HepG2 (cell line): ENCODE measurements around the gene PANK1.

Source experiments
- EP300 ChIP-seq, 3 experiments: sonication (generic) in 1 of 3; formaldehyde crosslinking in 1 of 3; IDR thresholded peaks; 2 replicates each; pipeline versions ENCODE4 v1.5.1 to v1.6.1; 2011 to 2020; ENCODE audit warnings: low read depth in 2 of 3, low read length in 2 of 3, borderline replicate concordance in 1 of 3, improper control_type of control experiment in 1 of 3, mild to moderate bottlenecking in 1 of 3, missing genetic modification reagents in 1 of 3, moderate library complexity in 1 of 3
- GFI1 ChIP-seq: sonication (generic); formaldehyde crosslinking; IDR thresholded peaks from 2 replicates; pipeline ENCODE4 v1.5.0; 2020; ENCODE audit warnings: missing genetic modification reagents, mild to moderate bottlenecking, borderline replicate concordance
- POLR2A ChIP-seq, 2 experiments: IDR thresholded peaks; 2 replicates each; pipeline ENCODE4 v1.6.1; 2011; ENCODE audit warnings: low read depth in 2 of 2, low read length in 2 of 2, mild to moderate bottlenecking in 1 of 2, moderate library complexity in 1 of 2; ENCODE audit not compliant: insufficient read depth in 1 of 2
- ZBTB7B ChIP-seq: sonication (generic); formaldehyde crosslinking; IDR thresholded peaks from 2 replicates; pipeline ENCODE4 v1.4.0; 2020; ENCODE audit warnings: missing genetic modification reagents
- ZNF3 ChIP-seq: IDR thresholded peaks from 2 replicates; pipeline ENCODE4 v1.7.0; 2017; ENCODE audit warnings: inconsistent platforms
- ZNF343 ChIP-seq: sonication (generic); formaldehyde crosslinking; IDR thresholded peaks from 2 replicates; pipeline ENCODE4 v1.4.0; 2020; ENCODE audit warnings: mild to moderate bottlenecking, missing genetic modification reagents
- TF ChIP-seq, protein P1 (sequence below): sonication (generic); formaldehyde crosslinking; IDR thresholded peaks from 2 replicates; pipeline ENCODE4 v1.4.0; 2020; ENCODE audit warnings: missing genetic modification reagents, borderline replicate concordance
- TF ChIP-seq, protein P2 (sequence below), 2 experiments: IDR thresholded peaks; 2 replicates each; pipeline ENCODE4 v1.6.1; 2011 to 2012; ENCODE audit warnings: low read length in 2 of 2, borderline replicate concordance in 1 of 2, low read depth in 1 of 2, mild to moderate bottlenecking in 1 of 2, moderate library complexity in 1 of 2
- TF ChIP-seq, protein P3 (sequence below): sonication (generic); formaldehyde crosslinking; IDR thresholded peaks from 2 replicates; pipeline ENCODE4 v1.5.0; 2020; ENCODE audit warnings: mild to moderate bottlenecking, missing genetic modification reagents, moderate library complexity

DNA sequence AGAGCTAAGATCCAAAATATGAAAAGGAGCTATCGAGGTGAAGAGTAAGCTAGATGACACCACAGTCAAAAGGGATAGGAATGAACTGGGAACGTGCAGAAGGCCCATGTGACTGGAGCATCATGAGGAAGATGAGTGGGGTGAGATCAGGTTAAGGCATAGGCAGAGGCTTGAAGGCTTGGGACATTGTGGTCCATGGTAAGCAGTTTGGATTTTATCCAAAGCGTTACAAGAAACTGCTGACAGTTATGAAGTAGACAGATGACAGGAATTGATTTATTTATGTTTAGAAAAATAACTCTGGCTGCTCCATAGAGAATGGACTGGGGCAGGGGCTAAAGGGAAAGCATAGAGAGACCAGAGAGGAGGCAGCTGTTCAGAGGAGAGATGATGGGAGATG lies 18.1 kb upstream of the PANK1 start:
- TF ChIP-seq, protein P1, sequence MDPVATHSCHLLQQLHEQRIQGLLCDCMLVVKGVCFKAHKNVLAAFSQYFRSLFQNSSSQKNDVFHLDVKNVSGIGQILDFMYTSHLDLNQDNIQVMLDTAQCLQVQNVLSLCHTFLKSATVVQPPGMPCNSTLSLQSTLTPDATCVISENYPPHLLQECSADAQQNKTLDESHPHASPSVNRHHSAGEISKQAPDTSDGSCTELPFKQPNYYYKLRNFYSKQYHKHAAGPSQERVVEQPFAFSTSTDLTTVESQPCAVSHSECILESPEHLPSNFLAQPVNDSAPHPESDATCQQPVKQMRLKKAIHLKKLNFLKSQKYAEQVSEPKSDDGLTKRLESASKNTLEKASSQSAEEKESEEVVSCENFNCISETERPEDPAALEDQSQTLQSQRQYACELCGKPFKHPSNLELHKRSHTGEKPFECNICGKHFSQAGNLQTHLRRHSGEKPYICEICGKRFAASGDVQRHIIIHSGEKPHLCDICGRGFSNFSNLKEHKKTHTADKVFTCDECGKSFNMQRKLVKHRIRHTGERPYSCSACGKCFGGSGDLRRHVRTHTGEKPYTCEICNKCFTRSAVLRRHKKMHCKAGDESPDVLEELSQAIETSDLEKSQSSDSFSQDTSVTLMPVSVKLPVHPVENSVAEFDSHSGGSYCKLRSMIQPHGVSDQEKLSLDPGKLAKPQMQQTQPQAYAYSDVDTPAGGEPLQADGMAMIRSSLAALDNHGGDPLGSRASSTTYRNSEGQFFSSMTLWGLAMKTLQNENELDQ (CRISPR knock-in tag): no peak
- no peak for TF ChIP-seq ZBTB7B (CRISPR knock-in tag)
- TF ChIP-seq EP300 (IDR thresholded peaks at IDR 0.05; ENCODE audit: low read depth in 2 of 2, low read length in 2 of 2): no peak
- TF ChIP-seq EP300 (CRISPR knock-in tag; IDR thresholded peaks at IDR 0.05; ENCODE audit: borderline replicate concordance): no peak
- no peak for TF ChIP-seq GFI1
- TF ChIP-seq POLR2A (IDR thresholded peaks at IDR 0.05; ENCODE audit: insufficient read depth in 1 of 2, low read depth in 2 of 2, low read length in 2 of 2): no peak
- TF ChIP-seq, protein P2, sequence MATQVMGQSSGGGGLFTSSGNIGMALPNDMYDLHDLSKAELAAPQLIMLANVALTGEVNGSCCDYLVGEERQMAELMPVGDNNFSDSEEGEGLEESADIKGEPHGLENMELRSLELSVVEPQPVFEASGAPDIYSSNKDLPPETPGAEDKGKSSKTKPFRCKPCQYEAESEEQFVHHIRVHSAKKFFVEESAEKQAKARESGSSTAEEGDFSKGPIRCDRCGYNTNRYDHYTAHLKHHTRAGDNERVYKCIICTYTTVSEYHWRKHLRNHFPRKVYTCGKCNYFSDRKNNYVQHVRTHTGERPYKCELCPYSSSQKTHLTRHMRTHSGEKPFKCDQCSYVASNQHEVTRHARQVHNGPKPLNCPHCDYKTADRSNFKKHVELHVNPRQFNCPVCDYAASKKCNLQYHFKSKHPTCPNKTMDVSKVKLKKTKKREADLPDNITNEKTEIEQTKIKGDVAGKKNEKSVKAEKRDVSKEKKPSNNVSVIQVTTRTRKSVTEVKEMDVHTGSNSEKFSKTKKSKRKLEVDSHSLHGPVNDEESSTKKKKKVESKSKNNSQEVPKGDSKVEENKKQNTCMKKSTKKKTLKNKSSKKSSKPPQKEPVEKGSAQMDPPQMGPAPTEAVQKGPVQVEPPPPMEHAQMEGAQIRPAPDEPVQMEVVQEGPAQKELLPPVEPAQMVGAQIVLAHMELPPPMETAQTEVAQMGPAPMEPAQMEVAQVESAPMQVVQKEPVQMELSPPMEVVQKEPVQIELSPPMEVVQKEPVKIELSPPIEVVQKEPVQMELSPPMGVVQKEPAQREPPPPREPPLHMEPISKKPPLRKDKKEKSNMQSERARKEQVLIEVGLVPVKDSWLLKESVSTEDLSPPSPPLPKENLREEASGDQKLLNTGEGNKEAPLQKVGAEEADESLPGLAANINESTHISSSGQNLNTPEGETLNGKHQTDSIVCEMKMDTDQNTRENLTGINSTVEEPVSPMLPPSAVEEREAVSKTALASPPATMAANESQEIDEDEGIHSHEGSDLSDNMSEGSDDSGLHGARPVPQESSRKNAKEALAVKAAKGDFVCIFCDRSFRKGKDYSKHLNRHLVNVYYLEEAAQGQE (IDR thresholded peaks at IDR 0.05; ENCODE audit: borderline replicate concordance in 1 of 2, low read depth in 1 of 2, low read length in 2 of 2): no peak
- TF ChIP-seq, protein P3, sequence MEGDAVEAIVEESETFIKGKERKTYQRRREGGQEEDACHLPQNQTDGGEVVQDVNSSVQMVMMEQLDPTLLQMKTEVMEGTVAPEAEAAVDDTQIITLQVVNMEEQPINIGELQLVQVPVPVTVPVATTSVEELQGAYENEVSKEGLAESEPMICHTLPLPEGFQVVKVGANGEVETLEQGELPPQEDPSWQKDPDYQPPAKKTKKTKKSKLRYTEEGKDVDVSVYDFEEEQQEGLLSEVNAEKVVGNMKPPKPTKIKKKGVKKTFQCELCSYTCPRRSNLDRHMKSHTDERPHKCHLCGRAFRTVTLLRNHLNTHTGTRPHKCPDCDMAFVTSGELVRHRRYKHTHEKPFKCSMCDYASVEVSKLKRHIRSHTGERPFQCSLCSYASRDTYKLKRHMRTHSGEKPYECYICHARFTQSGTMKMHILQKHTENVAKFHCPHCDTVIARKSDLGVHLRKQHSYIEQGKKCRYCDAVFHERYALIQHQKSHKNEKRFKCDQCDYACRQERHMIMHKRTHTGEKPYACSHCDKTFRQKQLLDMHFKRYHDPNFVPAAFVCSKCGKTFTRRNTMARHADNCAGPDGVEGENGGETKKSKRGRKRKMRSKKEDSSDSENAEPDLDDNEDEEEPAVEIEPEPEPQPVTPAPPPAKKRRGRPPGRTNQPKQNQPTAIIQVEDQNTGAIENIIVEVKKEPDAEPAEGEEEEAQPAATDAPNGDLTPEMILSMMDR (CRISPR knock-in tag): no peak
- no peak for TF ChIP-seq ZNF3 (CRISPR knock-in tag)
- no peak for TF ChIP-seq ZNF343 (CRISPR knock-in tag)
